CD4-positive, alpha-beta T cell treated with Interleukin-4 for 4 hours (primary cell): ENCODE results near the gene IRF2BP1.
A peak's percentile ranks its signal among the peaks of the same experiment; 100 is the strongest.
"Not testable (repeated sequence)": the region's sequence is repeated elsewhere in the genome, so short reads cannot be mapped to it uniquely, and the experiment has no call there.

ENCODE experiments used
- DNase-seq: peaks from one replicate; pipeline ENCODE4 v3.0.0-alpha.2; 2020

The IRF2BP1 gene

GRCh38 chr19:45881082-45881908 is 4.6 kb downstream of the IRF2BP1 start:
- DNase-seq: no peak

- no peak for DNase-seq
These were observed 6.0 kb downstream of the IRF2BP1 start for GRCh38 chr19:45879971-45880370.

- DNase-seq: no peak
These were observed 6.9 kb downstream of the IRF2BP1 start for GRCh38 chr19:45879055-45879454.

GRCh38 chr19:45878043-45878794 is 7.7 kb downstream of the IRF2BP1 start:
- no peak for DNase-seq

GRCh38 chr19:45876411-45877197 is 9.3 kb downstream of the IRF2BP1 start:
- DNase-seq: no peak

- no peak for DNase-seq
These were observed 9.9 kb downstream of the IRF2BP1 start for GRCh38 chr19:45876161-45876410.

- DNase-seq: no peak
These were observed 11.3 kb downstream of the IRF2BP1 start for GRCh38 chr19:45874620-45874966.

GRCh38 chr19:45873219-45873772 is 12.6 kb downstream of the IRF2BP1 start:
- DNase-seq: no peak

GRCh38 chr19:45872095-45872919 is 13.6 kb downstream of the IRF2BP1 start:
- no peak for DNase-seq

GRCh38 chr19:45870798-45871197 is 15.1 kb downstream of the IRF2BP1 start:
- DNase-seq: no peak

- not testable (repeated sequence) for DNase-seq
These were observed 18.7 kb downstream of the IRF2BP1 start for GRCh38 chr19:45867241-45867640.

- DNase-seq: no peak
These were observed 19.4 kb downstream of the IRF2BP1 start for GRCh38 chr19:45866400-45867176.

- no peak for DNase-seq
These were observed 20.5 kb downstream of the IRF2BP1 start for GRCh38 chr19:45865269-45865948.

GRCh38 chr19:45864629-45865082 is 21.3 kb downstream of the IRF2BP1 start:
- DNase-seq: no peak

GRCh38 chr19:45863840-45864628 is 21.9 kb downstream of the IRF2BP1 start, which contains the start of gene FOXA3:
Gene FOXA3 (plus strand): TSS chr19:45864326. CDS start chr19:45864457, 131 bp downstream.
- peak; percentile 29 for DNase-seq

GRCh38 chr19:45863335-45863839 is 22.6 kb downstream of the IRF2BP1 start:
- DNase-seq: no peak

GRCh38 chr19:45862564-45863334 is 23.2 kb downstream of the IRF2BP1 start, which contains the start of gene SYMPK:
Gene SYMPK (minus strand): TSS chr19:45863147. CDS start chr19:45854495, 8,652 bp downstream.
- DNase-seq: peak; percentile 98

- DNase-seq: no peak
These were observed 23.7 kb downstream of the IRF2BP1 start for GRCh38 chr19:45862271-45862563.
